Measurements from ENCODE around the gene HUNK.

- no peak for TF ChIP-seq FOXM1 (IDR thresholded peaks at IDR 0.05; ENCODE audit: borderline replicate concordance)
- TF ChIP-seq TARDBP (IDR thresholded peaks at IDR 0.05): no peak
- TF ChIP-seq FOXK2 (IDR thresholded peaks at IDR 0.05): no peak
- TF ChIP-seq NFRKB (IDR thresholded peaks at IDR 0.05): no peak
- TF ChIP-seq BHLHE40 (IDR thresholded peaks at IDR 0.05; ENCODE audit: borderline replicate concordance): no peak
Measured at GRCh38 chr21:32009263-32009662, 136.4 kb downstream of the HUNK start.
